Measurements from ENCODE around the gene SMLR1. TPM values are rescaled to one million over a fixed set of nuclear protein-coding genes. Genes with fewer than 3 reads are reported as not detected.

The SMLR1 gene
- not detected for total RNA-seq

DNA sequence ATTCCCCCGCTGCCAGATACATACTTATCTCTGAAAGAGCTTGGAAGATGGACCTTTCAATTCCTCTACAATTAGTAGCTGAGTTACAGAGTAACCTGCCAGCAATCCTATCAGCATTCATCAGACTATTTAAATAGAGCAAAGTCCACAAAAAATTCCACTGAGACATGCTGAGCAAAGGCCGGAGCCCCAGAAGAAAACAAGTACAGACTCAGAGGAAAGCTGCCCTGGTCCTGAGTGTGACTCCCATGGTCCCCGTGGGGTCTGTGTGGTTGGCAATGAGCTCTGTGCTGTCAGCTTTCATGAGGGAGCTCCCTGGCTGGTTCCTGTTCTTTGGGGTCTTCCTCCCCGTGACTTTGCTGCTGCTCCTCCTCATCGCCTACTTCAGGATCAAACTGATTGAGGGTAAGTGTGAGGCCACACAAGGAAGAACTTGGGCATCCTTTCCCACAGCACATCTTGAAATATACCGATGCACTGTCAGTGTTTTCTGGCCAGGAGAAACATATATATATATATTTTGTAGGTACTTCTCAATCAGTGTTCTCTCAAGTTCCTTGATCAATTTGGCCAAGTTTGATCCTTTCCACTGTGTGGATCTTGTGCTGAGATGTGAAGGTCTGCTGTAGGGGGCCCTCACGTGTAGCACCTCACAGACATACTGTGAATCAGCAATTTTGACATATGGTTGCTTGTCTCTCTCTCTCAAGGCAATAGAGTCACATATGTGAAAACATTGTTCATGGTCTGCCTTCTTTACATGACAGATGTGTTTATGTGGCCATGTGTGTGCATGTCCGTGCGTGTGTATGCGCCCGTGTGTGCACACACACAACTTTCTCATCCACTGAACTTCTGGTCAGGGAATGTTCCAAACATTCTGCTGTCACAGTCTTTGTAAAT lies at the start of gene SMLR1:
Gene SMLR1, plus strand, starts transcription at position 160 of the 903 bp plus-strand sequence. Its CDS starts 8 bp downstream, at position 168.
- Histone ChIP-seq H3K36me3 (no peaks in the 10 kb centered on the region), H3K4me3 (no peak within 1 kb of the TSS), H3K4me1 (no peaks in the 10 kb centered on the region), H3K9ac (ENCODE audit: low read depth in 2 of 2, low read length in 2 of 2) (no peak within 1 kb of the TSS), H3K27ac (no peak within 1 kb of the TSS), H3K9me3 (no peaks in the 10 kb centered on the region), H3K27me3 (no peaks in the 10 kb centered on the region)
- intact Hi-C loops (cut with DNase I), result no loop called here
- DNase-seq, result no peak
- TF ChIP-seq CTCF (IDR thresholded peaks at IDR 0.05), result no peak

GRCh38 chr6:130778946-130779657 lies 48.1 kb upstream of the SMLR1 start:
- Histone ChIP-seq H3K27me3 (no peaks in the 10 kb centered on the region), H3K27ac (no peak overlapping the region), H3K36me3 (no peaks in the 10 kb centered on the region), H3K4me3 (no peak overlapping the region), H3K9ac (ENCODE audit: low read depth in 2 of 2, low read length in 2 of 2) (no peak overlapping the region), H3K9me3 (no peaks in the 10 kb centered on the region), H3K4me1 (no peaks in the 10 kb centered on the region)
- intact Hi-C loops (cut with DNase I), result no loop called here
- no peak for TF ChIP-seq CTCF (IDR thresholded peaks at IDR 0.05)
- no peak for DNase-seq

GRCh38 chr6:130779658-130780033 lies 47.6 kb upstream of the SMLR1 start:
- Histone ChIP-seq H3K4me3 (no peak overlapping the region), H3K27me3 (no peaks in the 10 kb centered on the region), H3K4me1 (no peaks in the 10 kb centered on the region), H3K27ac (no peak overlapping the region), H3K9ac (ENCODE audit: low read depth in 2 of 2, low read length in 2 of 2) (no peak overlapping the region), H3K36me3 (no peaks in the 10 kb centered on the region), H3K9me3 (no peaks in the 10 kb centered on the region)
- no peak for TF ChIP-seq CTCF (IDR thresholded peaks at IDR 0.05)
- no peak for DNase-seq
- intact Hi-C loops (cut with DNase I), result no loop called here

- no peak for TF ChIP-seq CTCF (IDR thresholded peaks at IDR 0.05)
- H3K27me3 ChIP-seq, result no peaks in the 10 kb centered on the region
- H3K4me3 ChIP-seq, result no peak overlapping the region
- H3K27ac ChIP-seq, result no peak overlapping the region
- intact Hi-C loops (cut with DNase I), result no loop called here
- no peak overlapping the region for H3K9ac ChIP-seq (ENCODE audit: low read depth in 2 of 2, low read length in 2 of 2)
- H3K36me3 ChIP-seq, result no peaks in the 10 kb centered on the region
- no peaks in the 10 kb centered on the region for H3K9me3 ChIP-seq
- H3K4me1 ChIP-seq, result no peaks in the 10 kb centered on the region
- no peak for DNase-seq
Measured at GRCh38 chr6:130780122-130780521, 47.1 kb upstream of the SMLR1 start.

- H3K4me1 ChIP-seq, result no peaks in the 10 kb centered on the region
- H3K4me3 ChIP-seq, result no peak overlapping the region
- H3K9ac ChIP-seq (ENCODE audit: low read depth in 2 of 2, low read length in 2 of 2), result no peak overlapping the region
- no peak overlapping the region for H3K27ac ChIP-seq
- no peaks in the 10 kb centered on the region for H3K27me3 ChIP-seq
- intact Hi-C loops (cut with DNase I), result no loop called here
- no peaks in the 10 kb centered on the region for H3K9me3 ChIP-seq
- DNase-seq, result no peak
- no peaks in the 10 kb centered on the region for H3K36me3 ChIP-seq
- TF ChIP-seq CTCF (IDR thresholded peaks at IDR 0.05), result no peak
Measured at GRCh38 chr6:130781557-130781956, 45.6 kb upstream of the SMLR1 start.
